HPDE6-E6E7 (cell line): Measurements from ENCODE around the gene CCND1.

Experiments used
- DNase-seq: peaks from one replicate; pipeline ENCODE4 v3.0.0; 2011; ENCODE audit warnings: missing footprints; ENCODE audit errors: extremely low spot score

The CCND1 gene

DNA sequence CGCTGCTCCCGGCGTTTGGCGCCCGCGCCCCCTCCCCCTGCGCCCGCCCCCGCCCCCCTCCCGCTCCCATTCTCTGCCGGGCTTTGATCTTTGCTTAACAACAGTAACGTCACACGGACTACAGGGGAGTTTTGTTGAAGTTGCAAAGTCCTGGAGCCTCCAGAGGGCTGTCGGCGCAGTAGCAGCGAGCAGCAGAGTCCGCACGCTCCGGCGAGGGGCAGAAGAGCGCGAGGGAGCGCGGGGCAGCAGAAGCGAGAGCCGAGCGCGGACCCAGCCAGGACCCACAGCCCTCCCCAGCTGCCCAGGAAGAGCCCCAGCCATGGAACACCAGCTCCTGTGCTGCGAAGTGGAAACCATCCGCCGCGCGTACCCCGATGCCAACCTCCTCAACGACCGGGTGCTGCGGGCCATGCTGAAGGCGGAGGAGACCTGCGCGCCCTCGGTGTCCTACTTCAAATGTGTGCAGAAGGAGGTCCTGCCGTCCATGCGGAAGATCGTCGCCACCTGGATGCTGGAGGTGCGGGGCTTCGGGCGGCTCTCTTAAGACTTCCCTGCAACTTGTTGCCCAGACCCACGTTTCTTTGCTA, at the start of gene CCND1:
Gene CCND1, plus strand, starts transcription at position 162 of the 587 bp plus-strand sequence. Its CDS starts 158 bp downstream, at position 320.
- DNase-seq: peak; percentile 75

DNA sequence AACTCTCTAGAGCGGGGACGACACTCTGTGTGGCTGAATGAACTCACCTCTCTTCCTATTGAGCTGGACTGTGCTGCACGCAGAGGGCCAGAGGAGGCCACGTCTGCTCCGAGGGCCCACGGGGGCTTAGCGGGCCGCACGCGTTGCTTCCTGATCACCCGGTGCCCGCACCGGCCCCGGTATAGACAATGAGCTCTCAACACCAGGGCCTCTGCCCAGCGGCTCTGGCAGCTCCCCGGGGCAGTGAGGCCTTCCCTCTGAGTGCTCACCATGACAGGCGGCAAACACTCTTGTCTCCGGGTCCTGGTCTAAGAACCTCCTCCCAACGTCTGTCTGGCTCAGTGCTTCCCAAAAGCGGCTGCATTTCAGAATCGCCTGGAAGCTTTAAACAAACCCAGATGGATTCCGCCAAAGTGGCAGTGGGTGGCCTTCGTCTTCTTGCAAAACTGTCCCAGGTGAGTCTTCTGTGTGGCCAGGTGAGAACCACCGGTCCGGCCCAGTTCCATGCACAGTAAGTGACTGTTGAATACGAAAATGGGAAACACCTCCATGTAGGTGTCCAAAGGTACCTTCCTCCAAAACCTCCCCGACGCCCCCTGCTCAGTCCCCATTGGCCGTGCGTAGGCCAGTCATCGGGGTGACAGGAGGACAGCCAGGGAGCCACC, 47.8 kb upstream of the CCND1 start:
- no peak for DNase-seq

DNA sequence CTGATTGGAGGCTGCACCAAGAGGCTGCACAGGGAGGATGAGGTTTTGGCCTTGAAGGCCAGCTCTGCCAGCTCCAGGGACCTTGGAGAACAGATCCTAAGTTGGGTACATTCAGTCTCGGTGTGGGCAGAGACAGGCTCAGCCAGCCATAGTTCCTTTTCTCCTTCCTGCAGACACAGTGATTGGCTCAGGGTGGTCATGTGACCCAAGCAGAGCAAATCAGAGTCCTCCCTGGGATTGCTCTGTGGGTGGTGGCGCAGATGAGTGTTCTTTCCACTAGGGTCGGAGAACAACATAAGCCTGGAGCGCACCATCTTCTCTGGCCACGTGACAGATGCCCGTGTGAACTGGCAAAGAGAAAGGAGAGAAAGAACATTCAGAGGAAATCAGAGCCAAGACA, 47.1 kb upstream of the CCND1 start:
- DNase-seq: no peak

DNA sequence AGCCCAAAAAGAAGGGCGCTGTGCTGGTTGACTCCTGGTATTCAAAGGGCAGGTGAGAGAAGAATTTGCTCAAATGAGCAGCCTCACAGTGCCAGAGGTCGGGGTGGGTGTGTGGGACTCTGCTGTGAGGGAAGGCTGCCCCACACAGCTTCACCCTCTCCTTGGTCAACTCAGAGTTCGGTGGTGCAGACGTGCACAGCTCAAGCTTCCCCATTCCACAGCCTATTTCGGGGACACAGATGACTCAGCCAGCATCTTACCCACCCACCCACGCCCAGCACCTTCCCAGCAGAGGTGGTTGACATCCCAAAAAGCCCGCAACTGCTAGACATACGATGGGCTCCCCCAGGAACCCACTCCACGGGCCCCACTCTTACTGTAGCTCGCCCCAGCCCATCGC, 46.5 kb upstream of the CCND1 start:
- no peak for DNase-seq

DNA sequence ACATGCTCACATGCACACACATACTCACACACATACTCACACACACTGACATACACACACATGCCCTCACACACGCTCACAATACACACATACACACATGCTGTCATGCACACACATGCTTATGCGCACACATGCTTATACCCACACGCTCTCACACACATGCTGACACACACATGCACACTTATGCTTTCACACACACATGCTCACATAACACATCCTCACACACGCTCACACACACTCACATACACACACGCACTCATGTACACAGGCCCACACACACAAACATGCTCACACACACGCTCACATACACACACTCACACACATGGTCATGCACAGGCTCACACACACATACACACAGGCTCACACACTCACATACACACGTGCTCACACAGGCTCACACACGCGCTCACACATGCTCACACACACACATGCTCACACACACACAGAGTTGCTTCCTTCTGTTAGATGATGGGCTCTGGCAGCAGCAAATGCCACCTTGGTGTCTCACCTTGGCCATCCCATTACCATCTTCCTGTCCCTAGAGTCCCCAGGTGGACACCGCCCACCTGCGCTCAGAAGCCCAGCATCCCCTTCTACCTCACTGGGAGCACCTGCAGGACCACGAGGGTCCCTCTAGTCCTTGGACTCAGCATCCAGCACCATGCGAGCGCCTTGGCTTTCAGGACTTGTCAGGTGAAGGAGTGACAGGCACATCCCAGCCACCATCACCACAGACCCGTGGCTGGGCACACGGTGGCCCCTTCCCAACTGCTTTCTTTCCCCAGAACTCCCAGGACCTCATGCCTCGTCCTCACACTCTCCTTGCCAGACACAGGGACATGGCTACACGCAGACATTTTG, 44.9 kb upstream of the CCND1 start:
- DNase-seq: no peak

DNA sequence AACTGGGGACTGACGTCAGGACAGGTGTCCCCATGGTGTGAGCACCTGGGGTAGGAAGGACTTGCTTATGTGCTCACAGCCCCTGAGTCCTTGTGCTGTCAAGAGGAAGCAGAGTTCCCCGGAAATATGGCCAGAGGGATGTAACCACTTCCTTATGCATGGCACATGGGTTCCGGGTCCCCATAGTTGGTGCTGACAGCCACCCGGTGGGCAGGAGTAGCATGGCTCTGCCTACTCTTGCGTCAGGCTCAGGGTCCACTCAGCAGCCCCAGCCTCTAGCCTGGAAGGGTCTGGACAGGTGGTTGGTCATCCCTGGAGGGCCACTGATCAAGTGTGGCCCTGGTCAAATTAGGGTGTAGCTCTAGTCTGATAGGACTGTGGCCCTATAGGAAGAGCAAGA, 42.8 kb upstream of the CCND1 start:
- DNase-seq: no peak

DNA sequence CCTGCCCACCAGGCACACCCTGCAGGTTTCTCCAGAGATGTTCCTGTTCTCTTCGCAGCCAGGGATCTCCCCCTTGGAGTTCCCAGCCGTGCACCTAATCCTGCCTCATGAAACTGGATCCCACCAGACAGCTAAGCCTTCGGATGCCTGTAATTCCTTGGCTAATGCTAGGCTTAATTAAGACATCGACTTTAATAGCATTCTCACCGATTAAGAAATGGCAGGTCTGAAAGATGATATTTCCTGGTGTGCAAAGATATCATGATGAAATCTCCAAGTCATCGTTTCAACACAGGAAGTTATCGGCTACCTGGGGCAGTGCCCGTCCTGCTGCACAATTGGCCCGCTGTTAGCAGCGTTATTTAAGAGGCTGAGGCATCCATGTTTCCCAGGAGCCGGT, 41.5 kb upstream of the CCND1 start:
- DNase-seq: no peak

DNA sequence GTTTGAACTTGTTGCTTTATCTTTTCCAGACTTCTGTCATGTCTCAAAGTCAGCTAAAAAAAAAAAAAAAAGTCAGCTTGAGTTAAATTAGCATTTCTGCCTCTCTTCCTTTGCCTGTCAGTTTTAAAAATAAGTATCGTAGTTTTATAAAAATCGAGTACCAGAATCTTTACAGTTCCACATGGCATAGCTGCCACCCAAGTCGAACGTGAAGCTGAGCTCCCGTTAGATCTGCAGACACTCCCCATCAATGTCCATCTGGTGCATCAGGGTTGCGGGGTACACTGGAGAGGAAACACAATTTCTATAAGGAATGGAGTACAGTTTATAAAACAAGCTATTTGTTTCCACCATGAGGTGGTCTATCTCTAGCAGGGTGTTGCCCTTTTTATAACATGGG, 41.0 kb upstream of the CCND1 start:
- DNase-seq: no peak

DNA sequence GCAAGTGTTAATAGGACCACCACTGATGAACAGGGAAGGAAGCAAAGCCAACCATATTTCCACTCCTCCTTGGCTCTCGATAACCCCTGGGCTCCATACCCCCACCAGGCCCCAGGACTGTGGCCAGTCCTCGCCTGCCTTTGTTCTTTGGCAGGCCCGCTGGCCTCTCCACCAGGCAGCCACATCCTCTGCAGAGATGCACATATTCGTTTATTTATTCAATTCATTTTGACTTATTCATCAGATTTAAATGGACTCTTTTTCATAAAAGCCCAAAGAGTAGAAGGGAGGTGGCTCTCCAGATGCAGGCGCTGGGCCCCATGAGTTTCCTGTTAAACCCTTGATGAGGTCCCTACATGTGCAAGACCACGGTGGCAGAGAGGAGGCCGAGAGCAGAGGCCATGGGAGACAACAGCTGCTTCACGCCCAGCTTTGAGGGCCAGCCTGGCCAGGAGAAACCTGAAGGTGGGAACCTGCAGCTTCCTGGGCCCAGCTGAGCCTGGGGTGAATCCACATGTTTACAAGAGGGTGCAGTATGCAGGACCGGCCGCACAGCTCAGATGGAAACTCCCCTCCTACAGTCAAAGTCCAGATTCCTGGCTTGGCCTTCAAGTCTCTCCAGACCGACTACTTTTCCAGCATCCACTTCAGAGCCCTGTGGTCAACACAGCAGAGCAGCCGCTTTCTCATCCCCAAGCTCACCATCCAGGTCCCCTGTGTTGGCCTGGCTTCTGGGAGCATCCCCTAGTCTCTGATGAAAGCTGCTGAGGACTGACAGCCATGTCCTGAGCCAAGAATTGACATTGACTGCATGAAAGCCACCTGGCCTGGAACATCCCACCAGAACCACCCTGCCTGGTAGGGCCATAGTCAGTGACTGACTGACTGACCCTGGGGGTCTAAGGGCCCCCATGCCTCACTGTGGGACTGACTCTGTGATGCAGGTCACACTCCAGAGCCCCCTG, 39.7 kb upstream of the CCND1 start:
- no peak for DNase-seq

DNA sequence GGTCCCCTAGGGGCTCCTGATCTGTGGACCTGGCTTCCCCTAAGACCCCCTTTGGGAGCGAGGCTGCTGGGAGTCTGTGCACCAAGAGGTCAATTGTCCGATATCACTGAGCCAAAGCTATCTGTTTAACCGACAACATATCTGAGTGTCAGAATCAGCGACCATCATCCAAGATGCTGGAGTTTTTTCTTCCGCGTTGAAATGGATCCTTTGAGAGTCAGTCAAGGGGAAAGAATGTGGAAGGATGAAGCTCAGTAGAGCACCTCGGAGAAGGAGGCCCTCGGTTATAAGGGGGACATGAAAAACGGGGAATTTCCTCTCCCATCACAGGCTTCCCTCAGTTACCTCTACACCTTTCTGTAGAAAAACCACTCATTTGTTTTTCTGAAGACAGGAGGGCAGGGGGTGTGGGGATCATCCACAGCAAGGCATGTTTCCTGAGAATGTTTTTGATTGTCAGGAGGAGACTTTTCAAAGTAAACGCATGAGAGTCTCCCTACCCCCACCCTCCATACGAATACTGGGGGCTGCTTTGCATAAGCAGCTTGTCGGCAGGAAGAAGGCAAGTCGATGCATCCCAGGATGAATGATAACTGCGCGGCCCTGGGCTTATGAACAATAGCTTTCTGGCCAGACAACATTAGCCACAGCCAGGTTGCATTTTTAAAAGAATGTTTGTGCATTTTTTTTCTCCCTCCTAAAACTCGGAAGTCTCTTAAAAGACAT, 37.7 kb upstream of the CCND1 start:
- no peak for DNase-seq

DNA sequence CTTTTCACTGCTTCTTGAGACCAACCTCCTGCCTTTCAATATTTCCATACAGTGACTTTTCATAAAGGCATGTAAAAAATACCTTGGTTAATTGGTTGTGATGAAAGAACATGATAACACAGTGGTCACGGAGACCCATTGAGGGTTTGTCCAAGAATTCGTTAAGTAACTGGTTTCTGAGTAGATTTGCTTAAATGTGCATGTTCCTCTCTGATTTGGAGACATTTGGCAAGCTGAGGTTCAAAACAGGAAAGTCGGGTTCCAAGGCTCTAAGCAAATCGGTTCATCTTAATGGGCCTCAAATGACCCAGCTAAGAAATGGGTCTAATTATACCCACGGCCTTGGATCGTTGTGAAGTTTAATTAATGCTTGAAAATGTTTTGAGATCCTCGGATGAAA, 36.9 kb upstream of the CCND1 start:
- DNase-seq: no peak

DNA sequence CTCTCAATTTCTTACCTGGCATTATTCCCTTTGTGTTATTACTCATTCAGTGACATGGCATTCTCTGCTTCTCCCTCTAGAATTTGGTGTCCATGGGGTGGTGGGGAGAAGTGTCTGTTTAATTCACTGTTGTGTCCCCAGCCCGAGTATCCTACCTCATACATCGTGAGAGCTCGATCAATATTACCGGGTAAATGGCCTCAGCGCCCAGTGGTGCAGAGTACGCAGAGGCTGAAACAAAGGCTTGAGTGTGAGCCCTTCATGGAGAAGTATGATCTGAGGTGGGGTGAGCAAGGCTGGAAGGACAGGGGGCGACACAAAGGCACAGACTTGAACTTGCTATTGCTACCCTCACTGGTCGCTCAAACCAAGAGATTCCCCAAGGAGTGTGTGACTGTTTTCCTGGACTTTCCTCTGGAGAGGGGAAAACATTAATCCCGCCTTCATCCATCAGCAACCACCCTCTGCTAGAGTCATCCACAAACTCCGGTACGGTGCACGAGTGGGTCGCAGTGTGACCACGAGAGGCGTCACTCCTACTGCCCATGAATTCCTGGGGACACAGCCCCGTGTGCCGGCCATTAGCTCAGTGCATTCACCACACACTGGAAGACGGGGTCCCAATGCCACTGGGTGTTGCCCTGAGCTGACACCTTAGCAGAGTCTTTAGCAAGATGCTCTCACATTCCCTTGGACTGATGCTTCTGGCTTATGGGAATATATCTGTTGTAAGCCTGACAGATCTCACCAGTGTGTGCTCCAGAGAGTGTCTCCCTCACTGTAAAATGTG, 35.0 kb upstream of the CCND1 start:
- no peak for DNase-seq

DNA sequence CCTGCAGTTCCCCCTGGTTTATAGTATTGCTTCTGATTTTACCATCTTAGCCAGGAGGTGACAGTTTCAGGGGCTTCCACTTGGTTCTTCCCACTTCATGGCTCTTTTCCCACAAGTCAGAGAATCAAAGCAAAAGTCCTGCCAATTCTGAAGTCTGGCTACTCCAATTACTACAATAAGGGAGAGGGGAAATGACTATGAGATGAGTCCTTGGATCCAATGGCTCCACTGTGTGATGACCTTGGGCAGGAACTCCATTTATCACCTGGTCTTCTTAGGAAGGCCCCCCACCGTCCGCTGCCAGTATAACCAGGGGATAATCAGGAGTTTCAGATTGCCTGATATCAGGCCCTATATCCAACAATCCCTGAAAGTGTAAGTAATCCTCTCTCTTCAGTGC, 31.6 kb upstream of the CCND1 start:
- no peak for DNase-seq

DNA sequence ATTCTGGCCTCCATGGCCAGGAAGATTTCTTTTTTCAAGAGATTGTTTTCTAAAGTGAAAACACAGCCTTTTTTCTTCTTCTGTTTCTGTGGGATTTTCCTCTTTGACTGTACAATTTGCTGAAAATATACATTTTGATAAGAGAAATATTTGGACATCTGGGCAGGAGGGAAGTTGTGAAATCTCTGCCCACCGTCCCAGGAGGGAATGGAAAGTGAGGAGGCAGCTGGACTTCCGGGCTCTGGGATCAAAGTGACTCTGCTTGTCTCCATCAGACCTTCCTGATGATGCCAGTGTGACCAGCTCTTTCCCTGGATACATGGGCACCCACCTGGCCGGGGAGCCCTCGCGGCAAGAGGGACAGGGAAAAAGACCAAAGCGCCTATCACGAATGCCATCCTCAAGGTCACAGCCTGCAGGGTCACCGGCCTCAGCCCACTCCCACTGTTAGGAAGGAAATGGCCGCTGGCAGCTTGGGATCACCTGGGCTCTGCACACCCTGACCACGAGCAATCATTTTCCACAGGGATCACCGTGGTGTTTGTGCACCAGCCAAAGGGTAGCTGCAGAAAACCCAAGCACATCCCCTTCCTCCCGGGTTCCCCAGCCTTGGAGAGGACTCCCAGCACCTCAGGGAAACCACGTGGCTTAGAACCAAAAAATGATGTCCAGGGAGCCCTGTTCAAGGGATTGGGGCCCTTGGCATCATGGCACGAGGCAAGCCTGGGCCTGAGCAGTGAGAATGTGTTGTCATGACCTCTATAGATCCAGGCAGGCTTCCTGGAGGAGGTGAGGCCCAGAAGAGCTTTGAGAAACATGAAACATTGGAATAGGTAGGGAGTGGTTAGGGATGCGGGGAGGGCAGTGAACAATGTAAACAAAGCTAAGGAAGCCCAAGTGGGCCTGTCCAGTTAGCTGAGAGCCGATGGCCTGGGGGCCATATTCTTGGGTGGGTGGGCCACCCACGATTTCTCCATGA, 29.1 kb upstream of the CCND1 start:
- no peak for DNase-seq

DNA sequence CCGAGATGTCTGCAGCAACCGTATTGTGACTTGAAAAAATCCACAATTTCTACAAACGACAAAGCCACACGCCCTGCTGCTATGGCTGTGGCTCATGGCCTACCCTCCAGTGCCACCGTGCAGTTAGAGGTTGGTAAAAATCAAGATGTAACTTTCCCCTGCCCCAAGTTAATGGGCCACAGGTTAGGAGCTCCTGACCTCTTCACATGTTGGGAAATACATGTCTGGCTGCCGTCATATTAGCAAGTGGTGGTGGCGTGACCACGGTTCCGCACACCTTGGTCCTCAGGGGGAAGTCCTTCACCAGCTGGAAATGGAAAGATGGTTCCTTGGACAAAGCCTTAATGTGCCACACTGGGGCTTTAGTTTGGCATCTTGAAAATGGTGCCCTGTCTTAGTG, 27.4 kb upstream of the CCND1 start:
- DNase-seq: no peak

DNA sequence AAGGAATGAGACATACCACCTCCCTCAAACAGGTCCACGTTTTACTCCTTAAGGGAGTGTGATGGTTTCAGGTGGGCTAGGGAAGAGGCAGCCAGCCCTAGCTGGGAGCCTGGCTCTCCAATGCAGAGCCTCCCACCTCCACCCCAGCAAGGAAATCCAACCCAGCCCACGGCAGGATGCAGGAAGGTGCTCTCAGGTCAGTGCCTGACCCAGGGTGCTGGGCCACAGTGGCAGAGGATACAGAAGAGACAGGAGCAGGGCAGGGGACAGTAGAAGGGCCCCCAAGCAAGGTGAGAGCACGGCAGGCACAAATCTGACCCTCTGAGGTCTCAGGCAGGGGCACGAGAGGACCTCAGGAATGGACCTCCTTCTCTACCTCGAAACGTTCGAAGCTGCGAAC, 26.9 kb upstream of the CCND1 start:
- DNase-seq: no peak

DNA sequence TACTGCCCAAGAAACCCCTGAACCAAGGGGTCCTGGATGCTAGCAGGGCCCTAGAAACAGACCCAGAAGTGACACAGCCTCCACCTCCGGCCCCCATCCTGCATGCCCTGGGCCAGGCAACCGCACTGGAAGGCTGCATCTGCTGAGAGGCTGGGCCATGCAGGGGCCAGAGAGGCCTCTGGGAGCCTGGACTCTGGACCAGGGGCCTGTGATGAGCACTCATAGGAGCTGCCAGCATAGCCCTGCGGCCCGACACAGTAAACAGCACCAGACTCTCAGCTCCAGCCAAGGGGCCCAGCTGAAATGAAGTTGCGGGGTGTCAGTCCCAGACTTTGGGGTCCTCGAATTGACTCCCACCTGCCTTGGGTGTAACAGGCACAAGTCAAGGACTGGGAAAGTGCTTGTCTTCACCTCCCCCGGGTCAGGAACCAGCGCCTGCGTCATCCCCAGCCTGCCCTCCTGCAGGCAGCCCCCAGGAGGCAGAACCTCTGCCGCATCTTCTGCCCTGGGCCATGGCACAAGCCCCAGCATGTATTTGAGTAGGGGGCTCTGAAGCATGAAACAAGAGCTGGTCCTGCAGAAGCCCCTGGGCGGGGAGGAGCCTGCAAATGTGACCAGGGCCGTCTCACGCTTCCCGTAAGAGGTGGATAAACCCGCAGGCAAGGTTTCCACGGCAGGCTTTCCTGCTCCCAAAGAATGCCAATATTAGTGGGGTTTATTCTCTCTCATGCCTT, 25.2 kb upstream of the CCND1 start:
- DNase-seq: no peak

DNA sequence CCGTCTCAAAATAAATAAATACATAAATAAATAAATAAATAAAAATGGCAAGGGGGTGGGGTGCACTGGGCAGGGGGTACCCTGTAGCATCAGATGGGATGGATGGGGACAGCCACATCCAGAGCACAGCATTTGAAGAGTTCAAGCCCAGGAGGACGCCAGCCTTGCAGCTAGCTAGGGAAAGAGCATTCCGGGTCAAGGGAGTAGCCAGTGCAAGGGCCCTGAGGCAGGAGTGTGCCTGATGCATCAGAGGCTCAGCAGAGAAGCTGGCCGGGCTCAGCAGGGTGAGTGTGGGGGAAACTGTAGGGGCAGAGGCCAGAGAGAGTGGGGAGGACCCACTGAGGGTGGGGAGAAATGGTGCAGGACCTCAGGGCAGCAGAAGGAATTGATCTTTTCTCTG, 23.7 kb upstream of the CCND1 start:
- no peak for DNase-seq
